Muscle layer of duodenum (tissue), 2 donors: ENCODE data around the gene ARL6IP6.

ENCODE experiments used
- H3K27ac ChIP-seq: one replicate; pipeline ENCODE4 v1.7.0; 2013; ENCODE audit warnings: mild to moderate bottlenecking, low read length
- H3K27me3 ChIP-seq: one replicate; pipeline ENCODE4 v1.7.0; 2013; ENCODE audit warnings: low read depth, mild to moderate bottlenecking, control low read depth, low read length
- H3K36me3 ChIP-seq, 2 donors: one replicate each; pipeline ENCODE4 v1.7.0; 2013; ENCODE audit warnings: low read length in 2 of 2, control low read depth in 1 of 2, mild to moderate bottlenecking in 1 of 2; ENCODE audit not compliant: insufficient read depth in 2 of 2, control insufficient read depth in 1 of 2
- H3K4me1 ChIP-seq, 2 donors: one replicate each; pipeline ENCODE4 v1.7.0; 2013; ENCODE audit warnings: low read length in 2 of 2, mild to moderate bottlenecking in 2 of 2, control low read depth in 1 of 2, moderate library complexity in 1 of 2; ENCODE audit not compliant: insufficient read depth in 2 of 2, control insufficient read depth in 1 of 2
- H3K4me3 ChIP-seq, 2 donors: one replicate each; pipeline ENCODE4 v1.7.0; 2013; ENCODE audit warnings: low read length in 2 of 2, low read depth in 1 of 2, mild to moderate bottlenecking in 1 of 2
- H3K9me3 ChIP-seq, 2 donors: one replicate each; pipeline ENCODE4 v1.7.0; 2013; ENCODE audit warnings: low read length in 2 of 2, control low read depth in 1 of 2, mild to moderate bottlenecking in 1 of 2; ENCODE audit not compliant: control insufficient read depth in 1 of 2
- donor health status: healthy.

The ARL6IP6 gene

GRCh38 chr2:152811916-152812315 is 93.5 kb downstream of the ARL6IP6 start:
- Histone ChIP-seq H3K36me3 (no peaks in the 10 kb centered on the region), H3K27me3 (no peaks in the 10 kb centered on the region), H3K4me3 (no peak overlapping the region), H3K9me3 (peaks cover 0 to 12% of the 10 kb centered on the region in 2 donors), H3K4me1 (no peaks in the 10 kb centered on the region), H3K27ac (no peak overlapping the region)
